ENCODE measurements around the gene VPS18.
A peak's percentile ranks its signal among the peaks of the same experiment; 100 is the strongest.

Gene VPS18, protein sequence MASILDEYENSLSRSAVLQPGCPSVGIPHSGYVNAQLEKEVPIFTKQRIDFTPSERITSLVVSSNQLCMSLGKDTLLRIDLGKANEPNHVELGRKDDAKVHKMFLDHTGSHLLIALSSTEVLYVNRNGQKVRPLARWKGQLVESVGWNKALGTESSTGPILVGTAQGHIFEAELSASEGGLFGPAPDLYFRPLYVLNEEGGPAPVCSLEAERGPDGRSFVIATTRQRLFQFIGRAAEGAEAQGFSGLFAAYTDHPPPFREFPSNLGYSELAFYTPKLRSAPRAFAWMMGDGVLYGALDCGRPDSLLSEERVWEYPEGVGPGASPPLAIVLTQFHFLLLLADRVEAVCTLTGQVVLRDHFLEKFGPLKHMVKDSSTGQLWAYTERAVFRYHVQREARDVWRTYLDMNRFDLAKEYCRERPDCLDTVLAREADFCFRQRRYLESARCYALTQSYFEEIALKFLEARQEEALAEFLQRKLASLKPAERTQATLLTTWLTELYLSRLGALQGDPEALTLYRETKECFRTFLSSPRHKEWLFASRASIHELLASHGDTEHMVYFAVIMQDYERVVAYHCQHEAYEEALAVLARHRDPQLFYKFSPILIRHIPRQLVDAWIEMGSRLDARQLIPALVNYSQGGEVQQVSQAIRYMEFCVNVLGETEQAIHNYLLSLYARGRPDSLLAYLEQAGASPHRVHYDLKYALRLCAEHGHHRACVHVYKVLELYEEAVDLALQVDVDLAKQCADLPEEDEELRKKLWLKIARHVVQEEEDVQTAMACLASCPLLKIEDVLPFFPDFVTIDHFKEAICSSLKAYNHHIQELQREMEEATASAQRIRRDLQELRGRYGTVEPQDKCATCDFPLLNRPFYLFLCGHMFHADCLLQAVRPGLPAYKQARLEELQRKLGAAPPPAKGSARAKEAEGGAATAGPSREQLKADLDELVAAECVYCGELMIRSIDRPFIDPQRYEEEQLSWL

GRCh38 chr15:40893733-40894680, at the start of gene VPS18:
VPS18 (plus strand) TSS chr15:40894450; CDS start chr15:40894769, 319 bp downstream.
- TF ChIP-seq CTCF (IDR thresholded peaks at IDR 0.05; ENCODE audit: low read depth, low read length): peak; percentile 90
- in situ Hi-C loops (cut with HindIII; ENCODE audit: low sequenced_read_pairs): no loop called here
- H3K4me3 ChIP-seq (ENCODE audit: low read depth, low read length): peak within 1 kb of the TSS; percentile 95
- peak; percentile 97 for DNase-seq (ENCODE audit: low read depth, low spot score)

- TF ChIP-seq CTCF (IDR thresholded peaks at IDR 0.05; ENCODE audit: low read depth, low read length): no peak
- in situ Hi-C loops (cut with HindIII; ENCODE audit: low sequenced_read_pairs): no loop called here
- peak overlapping the region; percentile 27 for H3K4me3 ChIP-seq (ENCODE audit: low read depth, low read length)
- DNase-seq (ENCODE audit: low read depth, low spot score): no peak
Observed at GRCh38 chr15:40844696-40845030, 49.6 kb upstream of the VPS18 start.

GRCh38 chr15:40845036-40845435, 49.2 kb upstream of the VPS18 start:
- TF ChIP-seq CTCF (IDR thresholded peaks at IDR 0.05; ENCODE audit: low read depth, low read length): no peak
- no peak overlapping the region for H3K4me3 ChIP-seq (ENCODE audit: low read depth, low read length)
- no peak for DNase-seq (ENCODE audit: low read depth, low spot score)
- in situ Hi-C loops (cut with HindIII; ENCODE audit: low sequenced_read_pairs): no loop called here

DNA sequence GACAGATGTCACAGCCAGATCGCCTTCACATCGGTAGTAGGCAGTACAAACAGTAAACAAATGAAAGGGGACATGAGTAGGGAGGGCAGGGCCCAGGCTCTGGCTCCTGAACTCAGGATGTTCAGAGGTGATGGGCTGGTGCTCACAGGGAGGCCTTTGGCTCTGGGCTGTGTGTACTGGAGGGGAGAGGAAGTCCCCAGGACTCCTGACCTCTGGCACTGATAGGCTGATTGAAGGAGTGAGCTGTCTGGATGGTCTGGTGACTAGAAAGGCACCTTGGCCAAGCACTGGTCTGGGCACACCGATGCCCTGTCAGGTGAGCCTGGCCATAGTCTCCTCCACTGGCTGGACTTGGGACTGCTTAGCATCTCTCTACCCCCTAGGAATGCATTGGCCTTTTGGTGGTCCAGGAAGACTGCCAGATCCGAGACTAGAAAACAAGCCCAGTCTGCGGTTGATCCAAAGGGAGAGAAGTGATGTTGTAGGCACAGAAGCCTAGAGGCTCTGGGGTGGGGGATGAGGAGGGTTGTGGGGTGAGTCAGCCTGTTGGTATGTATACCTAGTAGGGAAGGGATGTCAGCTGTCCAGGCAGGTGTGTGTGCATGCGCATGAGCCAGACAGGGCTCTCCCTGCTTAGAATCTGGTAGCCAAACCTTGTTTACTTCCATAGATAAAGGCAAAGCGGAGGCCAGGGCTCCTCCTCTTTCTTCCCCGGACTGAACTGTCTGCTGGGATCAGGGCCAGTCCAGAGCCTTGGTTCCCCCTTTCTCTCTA, 48.6 kb upstream of the VPS18 start:
- TF ChIP-seq CTCF (IDR thresholded peaks at IDR 0.05; ENCODE audit: low read depth, low read length): no peak
- in situ Hi-C loops (cut with HindIII; ENCODE audit: low sequenced_read_pairs): no loop called here
- DNase-seq (ENCODE audit: low read depth, low spot score): no peak
- no peak overlapping the region for H3K4me3 ChIP-seq (ENCODE audit: low read depth, low read length)

- H3K4me3 ChIP-seq (ENCODE audit: low read depth, low read length): no peak overlapping the region
- in situ Hi-C loops (cut with HindIII; ENCODE audit: low sequenced_read_pairs): no loop called here
- no peak for DNase-seq (ENCODE audit: low read depth, low spot score)
- no peak for TF ChIP-seq CTCF (IDR thresholded peaks at IDR 0.05; ENCODE audit: low read depth, low read length)
Observed at GRCh38 chr15:40846841-40847222, 47.4 kb upstream of the VPS18 start.
